HG03521 (cell line): Measurements from ENCODE around the gene MYADM.

ENCODE experiments used
- ATAC-seq: cut with Tn5 transposase; IDR thresholded peaks from one replicate; pipeline ENCODE4 v1.9.1; 2021; ENCODE audit warnings: mild to moderate bottlenecking, moderate library complexity; ENCODE audit not compliant: unreplicated experiment

MYADM gene

DNA sequence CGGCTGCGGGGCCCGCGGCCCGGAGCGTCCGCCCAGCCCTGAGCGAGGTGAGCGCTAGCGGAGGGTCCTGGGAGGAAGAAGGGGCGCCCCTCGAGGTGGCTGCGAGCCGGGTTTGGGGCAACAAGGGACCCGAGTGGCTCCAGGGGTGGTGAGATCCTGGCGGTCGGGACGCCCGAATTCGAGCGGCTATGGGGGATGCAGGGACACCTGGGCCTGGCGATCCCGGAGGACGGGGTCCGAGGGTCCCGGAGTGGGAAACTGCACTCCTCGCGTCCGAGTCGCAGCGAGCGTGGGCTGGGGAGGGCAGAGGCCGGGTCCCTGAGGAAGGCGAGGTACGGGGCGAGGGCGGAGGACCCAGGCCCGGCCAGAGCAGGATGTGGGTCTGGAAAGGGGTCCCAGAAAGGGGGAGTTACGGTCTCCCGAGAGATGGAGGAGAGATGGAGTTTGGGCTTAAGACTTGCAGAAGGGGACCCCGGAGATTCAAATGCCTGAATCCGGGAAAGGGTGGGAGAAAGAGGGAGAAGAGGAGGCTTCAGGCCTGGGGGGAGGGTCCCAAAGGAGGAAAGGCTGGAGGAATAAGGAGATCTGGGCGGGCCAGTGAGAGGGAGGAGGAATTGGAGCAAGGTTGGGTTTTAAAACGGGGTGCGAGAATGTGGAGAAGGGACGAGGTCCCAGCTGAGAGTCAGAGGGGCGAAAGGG lies 41.9 kb downstream of the MYADM start:
- ATAC-seq, result no peak

DNA sequence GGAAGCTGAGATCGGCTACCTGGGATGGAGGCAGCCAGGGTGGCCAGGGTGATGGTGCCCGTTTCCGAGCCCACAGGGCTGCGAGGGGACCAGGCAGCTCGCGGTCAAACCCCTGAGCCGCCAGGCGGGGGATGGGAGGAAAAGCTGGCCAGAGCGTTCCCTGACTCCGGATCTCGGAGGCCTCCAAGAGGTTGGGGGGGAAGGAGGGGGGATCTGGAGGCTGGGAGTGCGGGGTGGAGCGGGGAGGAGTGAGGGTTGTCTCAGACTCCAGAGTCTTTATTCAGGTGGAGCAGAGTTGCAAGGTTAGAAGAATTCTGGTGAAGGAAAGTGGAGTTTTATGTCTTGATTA lies 42.5 kb downstream of the MYADM start:
- ATAC-seq, result no peak

GRCh38 chr19:53912653-53913052 lies 45.0 kb downstream of the MYADM start:
- ATAC-seq, result no peak

- no peak for ATAC-seq
Observed at GRCh38 chr19:53915000-53915399, 47.3 kb downstream of the MYADM start.

DNA sequence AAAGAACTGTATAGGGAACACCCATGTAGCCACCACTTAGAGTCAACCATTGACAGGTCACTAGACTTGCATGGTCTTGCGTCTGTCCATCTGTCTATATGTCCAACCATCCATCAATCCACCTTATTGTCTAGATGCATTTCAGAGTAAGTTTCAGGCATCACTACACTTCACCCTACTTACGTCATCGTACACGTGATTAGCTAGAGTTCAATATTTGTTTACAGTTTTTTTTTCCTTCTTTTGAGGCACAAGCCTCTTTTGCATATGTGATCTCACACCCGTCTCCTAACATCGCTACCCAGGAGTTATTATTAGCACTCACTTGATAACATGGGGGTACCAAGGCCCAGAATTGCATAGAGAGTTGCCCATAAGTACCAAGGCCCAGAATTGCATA lies 48.3 kb downstream of the MYADM start:
- no peak for ATAC-seq

GRCh38 chr19:53917356-53917755 lies 49.7 kb downstream of the MYADM start:
- ATAC-seq, result no peak
